ENCODE measurements around the gene CPT1B. TPM values are rescaled to one million over a fixed set of nuclear protein-coding genes. Genes with fewer than 3 reads are reported as not detected.

CPT1B gene
- total RNA-seq, 4 donors from 2014 or later = 5.0 to 19.6 (median 14.6) TPM

GRCh38 chr22:50587407-50587806, 9.2 kb upstream of the CPT1B start:
- WGBS = 100% methylated on average over 1 of the region's 5 CpGs
- no peaks in the 10 kb centered on the region for H3K9me3 ChIP-seq
- intact Hi-C loops (cut with DNase I) = no loop called here

GRCh38 chr22:50586416-50586815, 8.2 kb upstream of the CPT1B start:
- DNase-seq (ENCODE audit: extremely low spot score) = no peak
- WGBS = 80% methylated on average over 5 of the region's 5 CpGs
- Histone ChIP-seq H3K36me3 (peaks cover 0 to 1% (median under 1%) of the 10 kb centered on the region in 4 donors), H3K4me1 (peaks cover 12 to 17% (median 15%) of the 10 kb centered on the region in 4 donors), H3K4me3 (no peak overlapping the region), H3K27ac (replicated peaks in 1 of 4) (no peak overlapping the region), H3K9me3 (no peaks in the 10 kb centered on the region), H3K27me3 (no peaks in the 10 kb centered on the region)
- TF ChIP-seq POLR2A (IDR thresholded peaks at IDR 0.05; ENCODE audit: low read depth) = no peak
- TF ChIP-seq CTCF (IDR thresholded peaks at IDR 0.05) = no peak
- TF ChIP-seq POLR2AphosphoS5 (IDR thresholded peaks at IDR 0.05) = no peak
- no peak for TF ChIP-seq EP300 (IDR thresholded peaks at IDR 0.05)
- intact Hi-C loops (cut with DNase I) = no loop called here

More at GRCh38 chr22:50587407-50587806, 9.2 kb upstream of the CPT1B start:
- DNase-seq (ENCODE audit: extremely low spot score) = no peak
- Histone ChIP-seq H3K4me3 (no peak overlapping the region), H3K4me1 (peaks cover 7 to 9% (median 8%) of the 10 kb centered on the region in 4 donors), H3K27me3 (no peaks in the 10 kb centered on the region), H3K36me3 (no peaks in the 10 kb centered on the region), H3K27ac (replicated peaks in 1 of 4) (no peak overlapping the region)
- no peak for TF ChIP-seq CTCF (IDR thresholded peaks at IDR 0.05)
- no peak for TF ChIP-seq POLR2AphosphoS5 (IDR thresholded peaks at IDR 0.05)
- no peak for TF ChIP-seq EP300 (IDR thresholded peaks at IDR 0.05)
- TF ChIP-seq POLR2A (IDR thresholded peaks at IDR 0.05; ENCODE audit: low read depth) = no peak

- 91% methylated on average over 8 of the region's 8 CpGs for WGBS
Measured at GRCh38 chr22:50585781-50586180, 7.6 kb upstream of the CPT1B start.

GRCh38 chr22:50585238-50585637, 7.0 kb upstream of the CPT1B start:
- WGBS = 89% methylated on average over 3 of the region's 3 CpGs
- intact Hi-C loops (cut with DNase I) = no loop called here
- TF ChIP-seq EP300 (IDR thresholded peaks at IDR 0.05) (no peak), POLR2A (IDR thresholded peaks at IDR 0.05; ENCODE audit: low read depth) (no peak), CTCF (IDR thresholded peaks at IDR 0.05) (no peak), POLR2AphosphoS5 (IDR thresholded peaks at IDR 0.05) (no peak)

More at GRCh38 chr22:50585781-50586180, 7.6 kb upstream of the CPT1B start:
- H3K4me1 ChIP-seq = peaks cover 19 to 24% (median 21%) of the 10 kb centered on the region in 4 donors
- no peaks in the 10 kb centered on the region for H3K9me3 ChIP-seq
- DNase-seq (ENCODE audit: extremely low spot score) = no peak
- peaks cover 0 to 8% (median 6%) of the 10 kb centered on the region in 4 donors for H3K36me3 ChIP-seq
- intact Hi-C loops (cut with DNase I) = no loop called here
- no peak overlapping the region for H3K27ac ChIP-seq (replicated peaks in 1 of 4)
- H3K4me3 ChIP-seq = no peak overlapping the region
- no peaks in the 10 kb centered on the region for H3K27me3 ChIP-seq
- TF ChIP-seq POLR2A (IDR thresholded peaks at IDR 0.05; ENCODE audit: low read depth) (no peak), POLR2AphosphoS5 (IDR thresholded peaks at IDR 0.05) (no peak), CTCF (IDR thresholded peaks at IDR 0.05) (no peak), EP300 (IDR thresholded peaks at IDR 0.05) (no peak)

More at GRCh38 chr22:50585238-50585637, 7.0 kb upstream of the CPT1B start:
- H3K27me3 ChIP-seq = no peaks in the 10 kb centered on the region
- H3K36me3 ChIP-seq = peaks cover 0 to 12% (median 11%) of the 10 kb centered on the region in 4 donors
- no peaks in the 10 kb centered on the region for H3K9me3 ChIP-seq
- H3K4me1 ChIP-seq = peaks cover 19 to 27% (median 22%) of the 10 kb centered on the region in 4 donors
- no peak for DNase-seq (ENCODE audit: extremely low spot score)
- H3K4me3 ChIP-seq = no peak overlapping the region
- no peak overlapping the region for H3K27ac ChIP-seq (replicated peaks in 1 of 4)

All from esophagus muscularis mucosa (tissue), 4 donors.